ENCODE data around the gene E4F1.

The E4F1 gene

GRCh38 chr16:2175454-2175853 lies 47.9 kb upstream of the E4F1 start:
- no peak for ATAC-seq
- TF ChIP-seq ARNTL (CRISPR knock-in tag; IDR thresholded peaks at IDR 0.05; ENCODE audit: borderline replicate concordance, low read depth) (no peak), CREB5 (CRISPR knock-in tag; IDR thresholded peaks at IDR 0.05; ENCODE audit: low read depth) (no peak), ZNF70 (CRISPR knock-in tag; IDR thresholded peaks at IDR 0.05) (no peak), OSR1 (CRISPR knock-in tag; IDR thresholded peaks at IDR 0.05) (no peak), ZNF565 (CRISPR knock-in tag; conservative IDR thresholded peaks at IDR 0.05; ENCODE audit: low read depth) (no peak), CSRNP3 (CRISPR knock-in tag; IDR thresholded peaks at IDR 0.05) (no peak), SNAI2 (CRISPR knock-in tag; IDR thresholded peaks at IDR 0.05) (no peak), ZNF8 (CRISPR knock-in tag; IDR thresholded peaks at IDR 0.05) (no peak), TSHZ2 (CRISPR knock-in tag; IDR thresholded peaks at IDR 0.05) (no peak), CSDC2 (CRISPR knock-in tag; IDR thresholded peaks at IDR 0.05) (no peak)

GRCh38 chr16:2176047-2176446 lies 47.3 kb upstream of the E4F1 start:
- no peak for ATAC-seq
- TF ChIP-seq CSRNP3 (CRISPR knock-in tag; IDR thresholded peaks at IDR 0.05) (no peak), ZNF565 (CRISPR knock-in tag; conservative IDR thresholded peaks at IDR 0.05; ENCODE audit: low read depth) (no peak), OSR1 (CRISPR knock-in tag; IDR thresholded peaks at IDR 0.05) (no peak), TOX (CRISPR knock-in tag; IDR thresholded peaks at IDR 0.05; ENCODE audit: borderline replicate concordance) (no peak), ZNF8 (CRISPR knock-in tag; IDR thresholded peaks at IDR 0.05) (no peak), BACH2 (CRISPR knock-in tag; IDR thresholded peaks at IDR 0.05; ENCODE audit: borderline replicate concordance) (no peak), TSHZ2 (CRISPR knock-in tag; IDR thresholded peaks at IDR 0.05) (no peak), ISL1 (CRISPR knock-in tag; IDR thresholded peaks at IDR 0.05) (no peak), RARB (CRISPR knock-in tag; IDR thresholded peaks at IDR 0.05) (no peak), ZFP30 (CRISPR knock-in tag; IDR thresholded peaks at IDR 0.05) (no peak), ESRRG (CRISPR knock-in tag; IDR thresholded peaks at IDR 0.05) (no peak), CREB5 (CRISPR knock-in tag; IDR thresholded peaks at IDR 0.05; ENCODE audit: low read depth) (no peak), PPARA (CRISPR knock-in tag; IDR thresholded peaks at IDR 0.05; ENCODE audit: borderline replicate concordance) (no peak), SNAI2 (CRISPR knock-in tag; IDR thresholded peaks at IDR 0.05) (no peak), ZFP3 (CRISPR knock-in tag; IDR thresholded peaks at IDR 0.05) (no peak), PATZ1 (CRISPR knock-in tag; IDR thresholded peaks at IDR 0.05; ENCODE audit: borderline replicate concordance) (no peak), TCF4 (CRISPR knock-in tag; IDR thresholded peaks at IDR 0.05; ENCODE audit: borderline replicate concordance) (no peak), ARNTL (CRISPR knock-in tag; IDR thresholded peaks at IDR 0.05; ENCODE audit: borderline replicate concordance, low read depth) (no peak), ZNF70 (CRISPR knock-in tag; IDR thresholded peaks at IDR 0.05) (no peak), GLIS3 (CRISPR knock-in tag; IDR thresholded peaks at IDR 0.05) (no peak)
